ENCODE results near the gene SFTA2. TPM values are rescaled to one million over a fixed set of nuclear protein-coding genes. Genes with fewer than 3 reads are reported as not detected.

Gene SFTA2
- polyA plus RNA-seq, 3 donors: not detected

DNA sequence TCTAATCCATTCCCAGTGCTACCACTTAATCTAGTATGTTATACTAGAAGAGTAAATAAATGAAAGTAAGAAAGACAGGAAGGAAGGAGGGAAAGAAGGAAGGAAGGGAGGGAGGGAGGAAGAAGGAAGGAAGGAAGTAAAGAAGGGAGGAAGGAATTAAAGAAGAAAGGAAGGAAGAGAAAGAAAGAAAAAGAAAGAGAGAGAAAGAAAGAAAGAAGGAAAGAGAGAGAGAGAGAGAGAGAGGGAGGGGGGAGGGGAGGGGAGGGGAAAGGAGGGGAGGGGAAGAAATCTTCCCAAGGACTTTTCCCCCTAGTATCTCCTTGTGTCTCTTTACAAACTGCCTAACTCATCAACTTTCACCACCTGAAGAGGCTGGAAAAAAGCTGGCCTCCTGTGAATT, 30.7 kb upstream of the SFTA2 start:
- Histone ChIP-seq H3K27me3 (ENCODE audit: control insufficient read depth in 2 of 2, insufficient read depth in 2 of 2, low read length in 2 of 2) (peaks cover 1 to 10% of the 10 kb centered on the region in 2 donors), H3K9me3 (replicated peaks in 1 of 2; ENCODE audit: control insufficient read depth in 1 of 2, insufficient read depth in 1 of 2, low read length in 2 of 2) (no peaks in the 10 kb centered on the region), H3K9ac (ENCODE audit: insufficient read depth, low read length, poor library complexity, severe bottlenecking) (no peak overlapping the region), H3K79me2 (ENCODE audit: insufficient read depth, low read length) (no peaks in the 10 kb centered on the region), H4K20me1 (ENCODE audit: insufficient read depth, low read length) (no peaks in the 10 kb centered on the region), H3K4me1 (ENCODE audit: control insufficient read depth in 1 of 2, insufficient read depth in 2 of 2, low read length in 2 of 2) (no peaks in the 10 kb centered on the region), H3K36me3 (replicated peaks in 1 of 2; ENCODE audit: control insufficient read depth in 1 of 2, insufficient read depth in 2 of 2, low read length in 2 of 2) (no peaks in the 10 kb centered on the region), H2AFZ (ENCODE audit: insufficient read depth, low read depth, low read length, poor library complexity, severe bottlenecking) (no peak overlapping the region), H3K4me3 (replicated peaks in 1 of 3; ENCODE audit: low read depth in 2 of 3, low read length in 3 of 3) (no peak overlapping the region), H3K4me2 (replicated peaks; ENCODE audit: extremely low read depth, low read length, poor library complexity, severe bottlenecking) (no peak overlapping the region), H3K27ac (ENCODE audit: low read depth in 1 of 2, low read length in 2 of 2) (no peak overlapping the region)
- H3K27me3 Mint-ChIP-seq (ENCODE audit: low read depth in 3 of 3): peaks cover 17 to 34% (median 21%) of the 10 kb centered on the region in 3 donors
- TF ChIP-seq, protein P1, sequence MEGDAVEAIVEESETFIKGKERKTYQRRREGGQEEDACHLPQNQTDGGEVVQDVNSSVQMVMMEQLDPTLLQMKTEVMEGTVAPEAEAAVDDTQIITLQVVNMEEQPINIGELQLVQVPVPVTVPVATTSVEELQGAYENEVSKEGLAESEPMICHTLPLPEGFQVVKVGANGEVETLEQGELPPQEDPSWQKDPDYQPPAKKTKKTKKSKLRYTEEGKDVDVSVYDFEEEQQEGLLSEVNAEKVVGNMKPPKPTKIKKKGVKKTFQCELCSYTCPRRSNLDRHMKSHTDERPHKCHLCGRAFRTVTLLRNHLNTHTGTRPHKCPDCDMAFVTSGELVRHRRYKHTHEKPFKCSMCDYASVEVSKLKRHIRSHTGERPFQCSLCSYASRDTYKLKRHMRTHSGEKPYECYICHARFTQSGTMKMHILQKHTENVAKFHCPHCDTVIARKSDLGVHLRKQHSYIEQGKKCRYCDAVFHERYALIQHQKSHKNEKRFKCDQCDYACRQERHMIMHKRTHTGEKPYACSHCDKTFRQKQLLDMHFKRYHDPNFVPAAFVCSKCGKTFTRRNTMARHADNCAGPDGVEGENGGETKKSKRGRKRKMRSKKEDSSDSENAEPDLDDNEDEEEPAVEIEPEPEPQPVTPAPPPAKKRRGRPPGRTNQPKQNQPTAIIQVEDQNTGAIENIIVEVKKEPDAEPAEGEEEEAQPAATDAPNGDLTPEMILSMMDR (IDR thresholded peaks at IDR 0.05): no peak
- DNase-seq: no peak
- no peaks in the 10 kb centered on the region for H3K36me3 Mint-ChIP-seq
- intact Hi-C loops (cut with micrococcal nuclease): no loop called here
- H3K27ac Mint-ChIP-seq: no peak overlapping the region
- H3K9me3 Mint-ChIP-seq: no peaks in the 10 kb centered on the region
- no peak overlapping the region for H3K4me3 Mint-ChIP-seq
- no peaks in the 10 kb centered on the region for H3K4me1 Mint-ChIP-seq

DNA sequence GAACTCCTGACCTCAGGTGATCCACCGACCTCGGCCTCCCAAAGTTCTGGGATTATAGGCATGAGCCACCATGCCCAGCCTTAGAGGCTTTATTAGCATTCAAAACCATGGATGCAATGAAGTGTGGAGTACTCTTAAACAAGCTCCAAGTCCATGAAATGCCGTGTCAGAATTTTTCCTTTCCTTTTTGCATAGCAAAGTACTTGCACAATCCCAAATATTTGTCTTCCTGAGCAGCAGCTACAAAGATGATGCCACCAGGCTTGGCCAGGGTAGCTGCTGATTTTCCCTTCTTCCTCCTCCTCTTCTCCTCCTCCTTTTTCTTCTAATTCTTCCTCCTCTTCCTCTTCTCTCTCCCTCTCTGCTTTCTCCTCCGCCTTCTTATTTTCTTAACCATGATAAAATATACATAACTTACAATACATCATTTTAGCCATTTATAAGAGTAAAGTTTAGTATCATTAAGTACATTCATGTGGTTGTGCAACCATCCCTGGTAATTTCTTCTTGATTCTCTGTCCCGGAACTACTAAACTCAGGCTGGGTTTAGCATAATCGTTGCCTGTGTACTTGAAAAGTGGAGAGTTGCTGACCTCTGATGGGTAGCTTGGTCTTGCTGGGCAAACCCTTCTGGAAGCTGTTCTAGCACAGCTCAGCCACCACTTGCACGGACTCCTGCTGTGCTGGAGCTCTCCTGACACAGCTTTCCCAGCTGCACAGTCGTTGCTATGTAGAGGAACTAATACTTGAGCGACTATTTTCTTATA, 29.1 kb upstream of the SFTA2 start:
- Histone ChIP-seq H3K27ac (ENCODE audit: low read depth in 1 of 2, low read length in 2 of 2) (no peak overlapping the region), H3K4me2 (replicated peaks; ENCODE audit: extremely low read depth, low read length, poor library complexity, severe bottlenecking) (no peak overlapping the region), H4K20me1 (ENCODE audit: insufficient read depth, low read length) (no peaks in the 10 kb centered on the region), H3K36me3 (replicated peaks in 1 of 2; ENCODE audit: control insufficient read depth in 1 of 2, insufficient read depth in 2 of 2, low read length in 2 of 2) (no peaks in the 10 kb centered on the region), H3K4me3 (replicated peaks in 1 of 3; ENCODE audit: low read depth in 2 of 3, low read length in 3 of 3) (no peak overlapping the region), H3K79me2 (ENCODE audit: insufficient read depth, low read length) (no peaks in the 10 kb centered on the region), H3K9ac (ENCODE audit: insufficient read depth, low read length, poor library complexity, severe bottlenecking) (no peak overlapping the region), H3K9me3 (replicated peaks in 1 of 2; ENCODE audit: control insufficient read depth in 1 of 2, insufficient read depth in 1 of 2, low read length in 2 of 2) (no peaks in the 10 kb centered on the region), H2AFZ (ENCODE audit: insufficient read depth, low read depth, low read length, poor library complexity, severe bottlenecking) (no peak overlapping the region), H3K27me3 (ENCODE audit: control insufficient read depth in 2 of 2, insufficient read depth in 2 of 2, low read length in 2 of 2) (peaks cover 17 to 25% of the 10 kb centered on the region in 2 donors), H3K4me1 (ENCODE audit: control insufficient read depth in 1 of 2, insufficient read depth in 2 of 2, low read length in 2 of 2) (peaks cover 1 to 2% of the 10 kb centered on the region in 2 donors)
- Mint-ChIP-seq H3K36me3 (no peaks in the 10 kb centered on the region), H3K4me3 (no peak overlapping the region), H3K27me3 (ENCODE audit: low read depth in 3 of 3) (peaks cover 31 to 50% (median 38%) of the 10 kb centered on the region in 3 donors), H3K27ac (no peak overlapping the region), H3K9me3 (no peaks in the 10 kb centered on the region), H3K4me1 (peaks cover under 1% of the 10 kb centered on the region)
- intact Hi-C loops (cut with micrococcal nuclease): no loop called here
- 92% methylated on average over 3 of the region's 9 CpGs for WGBS (ENCODE audit: insufficient coverage)
- DNase-seq: no peak
- TF ChIP-seq, protein P1 (IDR thresholded peaks at IDR 0.05): no peak
